OCI-M2 (cell line): ENCODE results near the gene RTL10.

Experiments used
- DNase-seq: peaks from one replicate; lab custom pipeline; 2025; ENCODE audit not compliant: unreplicated experiment; lab: John Stamatoyannopoulos, UW

The RTL10 gene

DNA sequence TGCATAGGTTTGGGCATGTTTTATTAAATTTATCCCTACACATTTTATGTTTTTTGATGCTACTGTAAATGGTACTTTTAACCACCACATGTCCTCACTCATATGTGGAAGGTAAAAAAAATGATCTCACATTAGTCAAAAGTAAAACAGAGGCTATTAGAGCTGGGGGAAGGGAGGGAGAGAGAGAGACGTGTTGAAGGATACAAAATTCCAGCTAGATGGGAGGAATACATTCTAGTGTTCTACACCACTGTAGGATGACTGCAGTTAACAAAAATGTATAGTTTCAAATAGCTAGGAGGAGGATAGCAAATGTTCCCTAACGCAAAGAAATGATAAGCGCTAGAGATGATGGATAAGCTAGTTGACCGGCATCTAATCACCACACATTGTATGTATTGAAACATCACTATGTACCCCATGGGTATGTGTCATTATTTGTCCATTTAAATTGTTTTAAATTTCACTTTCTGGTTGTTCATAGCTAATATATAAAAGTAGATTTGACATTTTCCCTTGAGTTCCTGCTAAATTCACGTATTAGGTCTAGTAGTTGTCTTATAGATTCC lies 9.9 kb upstream of the RTL10 start:
- no peak for DNase-seq

DNA sequence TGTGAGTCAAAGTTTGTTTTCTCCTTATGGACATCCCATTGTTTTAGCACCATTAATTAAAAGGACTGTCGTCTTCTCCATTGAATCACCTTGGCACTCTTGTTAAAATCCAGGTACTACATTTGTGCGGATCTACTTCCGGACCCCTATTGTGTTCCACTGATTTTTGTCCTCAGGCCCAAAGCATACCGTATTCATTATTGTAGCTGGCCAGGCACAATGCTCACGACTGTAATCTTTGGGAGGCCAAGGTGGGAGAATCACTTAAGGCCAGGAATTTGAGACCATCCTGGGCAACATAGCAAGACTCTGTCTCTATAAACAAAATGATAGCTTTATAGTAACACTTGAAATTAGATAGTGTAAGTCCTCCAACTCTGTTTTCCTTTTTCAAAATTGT lies 8.9 kb upstream of the RTL10 start:
- DNase-seq = no peak

DNA sequence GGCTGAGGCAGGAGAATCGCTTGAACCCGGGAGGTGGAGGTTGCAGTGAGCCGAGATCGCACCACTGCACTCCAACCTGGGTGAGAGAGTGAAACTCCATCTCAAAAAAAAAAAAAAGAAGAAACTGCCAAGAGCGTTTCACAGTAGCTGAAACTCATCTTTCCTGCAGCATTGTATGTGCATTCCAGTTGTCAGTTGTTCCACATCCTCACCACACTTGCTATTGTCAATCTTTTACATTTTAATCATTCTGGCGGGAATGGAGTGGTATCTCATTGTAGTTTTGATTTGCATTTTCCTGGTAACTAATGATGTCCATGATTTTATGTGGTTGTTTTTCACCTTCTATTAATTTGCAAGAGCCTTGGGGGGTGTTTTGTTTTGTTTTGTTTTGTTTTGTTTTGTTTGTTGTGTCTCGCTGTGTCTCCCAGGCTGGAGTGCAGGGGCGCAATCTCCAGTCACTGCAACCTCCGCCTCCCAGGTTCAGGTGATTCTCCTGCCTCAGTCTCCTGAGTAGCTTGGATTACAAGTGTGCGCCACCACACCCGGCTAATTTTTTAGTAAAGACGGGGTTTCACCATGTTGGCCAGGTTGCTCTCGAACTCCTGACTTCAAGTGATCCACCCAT lies 8.1 kb upstream of the RTL10 start:
- DNase-seq = no peak

DNA sequence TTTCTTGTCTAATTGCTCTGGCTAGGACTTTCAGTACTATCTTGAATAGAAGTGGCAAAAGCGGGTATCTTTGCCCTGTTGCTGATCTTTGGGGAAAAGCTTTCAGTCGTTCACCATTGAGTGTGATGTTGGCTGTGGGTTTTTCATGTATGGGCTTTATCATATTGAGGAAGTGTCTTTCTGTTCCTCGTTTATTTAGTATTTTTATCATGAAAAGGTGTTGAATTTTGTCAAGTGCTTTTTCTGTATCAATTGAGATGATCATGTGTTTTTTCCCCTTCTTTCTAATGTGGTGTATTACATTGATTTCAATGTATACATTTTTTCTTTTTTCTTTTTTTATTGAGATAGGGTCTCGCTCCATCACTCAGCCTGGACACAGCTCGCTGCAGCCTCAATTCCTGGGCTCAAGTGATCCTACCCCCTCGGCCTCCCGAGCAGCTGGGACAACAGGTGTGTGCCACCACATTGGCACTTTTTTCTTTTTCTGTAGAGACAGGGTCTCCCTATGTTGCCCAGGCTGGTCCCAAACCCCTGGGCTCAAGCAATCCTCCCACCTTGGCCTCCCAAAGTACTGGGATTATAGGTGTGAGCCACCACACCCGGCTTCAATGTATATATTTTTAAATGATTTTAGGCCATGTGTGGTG lies 5.3 kb upstream of the RTL10 start:
- no peak for DNase-seq

DNA sequence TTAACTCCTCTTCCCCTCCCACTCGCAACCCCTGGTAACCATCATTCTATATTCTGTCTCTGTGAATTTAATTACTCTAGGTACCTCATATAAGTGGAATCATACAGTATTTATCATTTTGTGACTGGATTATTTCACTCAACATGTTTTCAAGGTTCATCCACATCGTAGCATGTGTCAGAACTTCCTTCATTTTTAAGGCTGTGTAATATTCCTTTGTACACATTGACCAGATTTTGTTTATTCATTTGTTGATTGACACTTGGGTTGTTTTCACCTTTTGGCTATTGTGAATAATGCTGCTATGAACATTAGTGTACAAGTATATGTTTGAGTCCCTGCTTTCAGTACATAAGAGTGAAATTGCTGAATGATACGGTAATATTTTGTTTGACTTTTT lies 2.7 kb upstream of the RTL10 start:
- no peak for DNase-seq

DNA sequence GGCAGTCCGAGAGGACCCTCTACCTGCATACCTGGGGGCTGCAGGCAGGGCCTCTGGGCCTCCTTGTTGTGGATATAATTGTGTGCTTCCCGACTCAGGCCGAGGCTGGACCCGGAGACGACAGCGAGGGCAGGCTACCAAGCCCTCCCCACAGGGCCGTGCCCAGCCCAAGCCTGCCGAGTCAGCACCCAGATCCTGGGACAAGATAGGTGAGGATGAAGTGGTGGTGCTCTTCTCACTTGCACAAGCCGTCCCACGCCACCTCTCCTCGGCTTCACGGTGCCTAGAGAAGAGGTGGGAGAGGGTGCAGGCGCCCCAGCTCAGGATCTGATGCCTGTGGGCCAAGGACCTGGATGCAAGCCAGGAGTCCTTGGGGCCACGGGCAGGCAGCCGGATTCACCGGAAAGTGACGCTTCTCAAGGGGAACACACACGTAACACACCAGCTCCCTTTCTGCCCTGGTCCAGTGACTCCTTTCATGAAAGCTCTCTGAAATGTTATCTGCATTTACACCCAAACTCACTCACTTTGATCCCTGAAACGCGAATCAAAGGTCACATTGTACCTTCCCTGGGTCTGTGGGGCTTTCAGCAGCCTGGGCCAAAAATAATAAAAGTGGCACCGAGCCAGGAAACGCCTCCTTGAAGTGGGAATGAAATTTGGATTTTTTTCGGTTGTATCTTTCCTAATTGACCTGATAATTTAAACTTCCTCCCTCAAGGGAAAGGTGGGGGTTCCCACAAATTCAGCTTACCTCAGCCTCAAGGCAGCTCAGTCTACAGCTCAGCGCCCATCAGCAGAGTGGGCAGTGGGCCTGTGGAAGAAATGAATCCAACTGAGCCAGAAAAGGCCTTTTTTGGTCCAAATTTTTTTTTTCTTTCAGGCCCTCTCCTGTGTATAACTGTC lies 1.1 kb upstream of the RTL10 start:
- DNase-seq = no peak

DNA sequence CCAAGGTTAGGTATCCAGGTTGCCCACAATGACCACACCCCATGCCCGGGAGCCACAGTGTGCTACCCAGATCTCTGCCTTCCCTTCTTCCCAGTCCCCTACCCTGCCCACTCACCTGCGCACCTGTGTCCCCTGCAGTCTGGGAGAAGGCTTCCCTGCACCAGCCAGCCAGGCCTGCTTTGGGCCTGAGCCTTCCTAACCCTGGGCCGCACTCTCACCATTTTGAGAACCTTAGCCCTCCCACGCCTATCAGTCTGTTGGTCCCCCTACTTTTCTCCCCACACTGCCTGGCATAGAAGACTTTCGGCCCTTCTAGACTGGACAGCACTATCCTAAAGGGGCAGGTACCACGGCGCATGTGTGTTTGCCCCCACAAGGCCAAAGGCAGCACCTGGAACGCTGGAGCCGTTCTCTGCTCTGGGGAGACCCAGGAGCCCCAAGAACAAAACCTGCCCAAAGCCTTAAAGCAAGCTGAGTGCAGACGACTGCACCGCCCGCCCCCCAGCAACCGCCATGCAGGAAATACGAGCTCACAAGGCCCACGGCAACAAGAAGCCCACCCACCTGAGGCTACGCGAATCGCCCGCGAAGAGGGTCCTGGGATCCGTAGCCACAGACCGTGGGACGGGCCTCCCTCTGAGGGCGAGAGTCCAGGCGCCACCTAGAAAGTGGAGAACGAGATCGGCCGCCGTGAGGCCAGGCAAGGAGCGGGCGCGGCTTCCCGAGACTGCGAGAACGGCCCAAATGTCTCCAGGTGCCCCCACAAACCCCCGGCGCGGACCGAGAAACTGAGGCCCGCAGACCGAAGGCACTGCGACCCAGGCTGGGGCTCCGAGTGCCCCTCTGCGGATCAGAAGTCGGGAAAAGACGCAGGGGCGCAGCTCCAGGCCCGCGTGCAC lies 546 bp downstream of the RTL10 start:
- DNase-seq = no peak

DNA sequence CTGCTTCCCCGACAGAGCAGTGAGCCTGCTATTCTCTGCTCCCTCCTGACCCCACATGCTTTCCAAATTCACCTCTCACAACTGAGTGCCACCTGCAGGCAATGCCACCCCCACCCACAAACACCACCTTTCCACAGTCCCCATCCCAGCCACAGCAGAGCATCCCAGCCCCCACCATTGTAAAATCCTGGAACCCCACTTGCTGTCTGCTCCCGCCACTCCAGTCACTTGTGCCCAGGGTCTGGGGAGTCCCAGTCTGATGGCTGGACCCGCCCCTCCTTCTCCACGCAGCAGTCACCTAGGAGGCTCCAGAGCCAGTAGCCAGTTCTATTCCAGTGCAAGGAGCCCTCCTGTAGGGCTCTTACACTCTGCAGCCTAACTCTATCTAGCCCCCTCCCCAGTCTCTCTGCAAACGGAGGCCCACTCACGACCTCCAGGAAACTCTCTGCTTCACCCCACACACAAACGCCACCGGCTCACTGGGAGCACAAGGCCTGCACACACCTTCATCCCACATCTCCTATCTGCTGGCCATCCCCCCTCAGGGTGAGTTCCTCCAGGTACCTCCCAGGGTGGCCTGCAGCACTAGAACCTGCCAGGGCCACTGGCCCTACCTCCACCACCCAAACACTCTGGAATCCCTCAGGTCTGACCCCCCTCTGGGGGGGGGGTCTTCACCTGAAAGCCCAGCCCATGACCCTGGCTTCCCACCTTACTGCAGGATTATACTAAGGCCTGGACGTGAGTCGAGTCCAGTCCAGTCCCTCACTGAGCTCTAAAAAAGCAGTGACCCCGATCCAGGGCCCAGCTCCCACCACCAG lies 1.4 kb downstream of the RTL10 start:
- no peak for DNase-seq

DNA sequence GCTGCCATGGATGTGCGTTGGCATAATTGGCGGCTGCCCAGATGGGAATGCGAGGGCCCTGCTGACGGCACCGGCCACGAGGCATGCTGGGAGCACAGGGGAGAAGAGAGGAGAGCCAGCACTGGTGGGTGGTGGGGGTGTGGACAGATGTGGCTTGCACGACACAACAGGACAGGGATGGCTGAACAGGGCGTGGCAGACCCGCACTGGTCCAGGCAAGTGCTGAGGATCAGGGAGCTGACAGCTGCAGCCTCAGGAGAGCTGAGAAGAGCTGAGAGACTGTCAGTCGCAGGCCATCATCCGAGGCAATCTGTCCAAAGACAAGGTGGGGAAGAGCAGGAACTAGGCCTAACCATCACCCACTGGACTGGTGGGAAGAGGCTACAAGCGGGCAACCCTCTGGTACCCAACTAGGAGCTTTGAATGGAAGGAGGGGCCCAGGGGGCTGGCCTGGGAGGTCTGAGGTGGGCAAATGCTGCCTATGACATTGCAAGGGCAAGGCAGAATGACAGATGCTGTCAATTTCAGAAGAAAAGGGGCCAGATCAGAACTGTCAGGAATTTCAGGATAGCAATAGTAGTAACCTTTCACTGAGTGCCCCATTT lies 2.4 kb downstream of the RTL10 start:
- no peak for DNase-seq

DNA sequence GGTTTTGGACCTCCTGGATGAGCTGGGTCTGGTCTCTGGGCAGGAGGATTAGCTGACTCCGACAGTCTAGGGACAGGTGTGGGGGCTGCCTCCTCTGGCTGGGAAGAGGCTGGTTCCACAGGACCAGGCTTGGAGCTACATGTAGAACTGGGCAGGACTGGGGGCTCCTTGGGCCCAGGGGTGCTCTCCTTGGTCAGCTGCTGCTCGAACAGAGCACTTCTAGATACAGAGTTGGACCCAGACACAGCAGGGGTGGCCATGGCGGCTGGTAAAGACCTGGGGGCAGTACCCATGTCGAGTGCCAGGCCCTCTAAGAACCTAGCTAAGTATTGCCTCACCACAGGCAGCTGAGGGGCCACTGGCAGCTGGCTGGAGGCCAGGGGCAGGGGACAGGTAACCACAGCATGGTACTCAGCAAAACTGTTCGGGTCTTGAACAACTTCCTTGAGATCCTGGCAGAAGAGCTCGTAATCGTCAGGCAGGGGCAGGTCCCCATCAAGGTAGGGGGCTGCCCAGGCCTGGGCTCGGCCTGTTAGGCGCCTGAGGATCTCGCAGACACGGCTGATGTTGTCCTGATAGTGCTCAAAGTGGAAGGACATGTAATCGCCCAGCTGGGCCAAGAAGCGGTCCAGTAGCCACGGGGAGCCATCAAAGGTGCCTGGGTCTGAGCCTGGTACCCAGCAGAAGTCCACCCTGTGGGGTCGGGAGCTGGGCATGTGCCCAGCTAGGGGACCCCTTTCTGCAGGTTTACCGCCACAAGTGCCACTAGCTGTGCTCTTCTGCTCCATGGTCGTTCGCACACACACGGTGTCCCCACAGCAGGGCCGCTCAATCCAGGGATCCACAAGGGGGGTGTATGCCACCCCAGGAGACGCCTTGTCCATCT lies 3.1 kb downstream of the RTL10 start:
- no peak for DNase-seq

DNA sequence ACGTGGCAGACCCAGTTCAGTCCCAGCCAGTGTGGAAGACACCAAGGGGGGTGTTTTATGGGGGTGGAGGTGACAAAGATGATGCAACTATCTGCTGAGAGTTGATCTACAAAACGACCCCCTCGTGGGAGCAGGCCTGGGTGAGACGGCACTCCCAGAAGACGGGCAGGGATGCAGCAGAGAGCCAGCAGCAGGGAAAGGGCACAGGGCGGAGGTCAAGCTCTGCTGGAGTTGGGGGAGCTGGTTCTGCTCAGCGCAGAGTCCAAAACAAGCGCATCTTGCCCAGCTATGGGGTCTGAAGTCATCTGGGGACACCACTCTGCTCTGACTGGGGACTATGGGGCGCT lies 3.9 kb downstream of the RTL10 start:
- DNase-seq = no peak

DNA sequence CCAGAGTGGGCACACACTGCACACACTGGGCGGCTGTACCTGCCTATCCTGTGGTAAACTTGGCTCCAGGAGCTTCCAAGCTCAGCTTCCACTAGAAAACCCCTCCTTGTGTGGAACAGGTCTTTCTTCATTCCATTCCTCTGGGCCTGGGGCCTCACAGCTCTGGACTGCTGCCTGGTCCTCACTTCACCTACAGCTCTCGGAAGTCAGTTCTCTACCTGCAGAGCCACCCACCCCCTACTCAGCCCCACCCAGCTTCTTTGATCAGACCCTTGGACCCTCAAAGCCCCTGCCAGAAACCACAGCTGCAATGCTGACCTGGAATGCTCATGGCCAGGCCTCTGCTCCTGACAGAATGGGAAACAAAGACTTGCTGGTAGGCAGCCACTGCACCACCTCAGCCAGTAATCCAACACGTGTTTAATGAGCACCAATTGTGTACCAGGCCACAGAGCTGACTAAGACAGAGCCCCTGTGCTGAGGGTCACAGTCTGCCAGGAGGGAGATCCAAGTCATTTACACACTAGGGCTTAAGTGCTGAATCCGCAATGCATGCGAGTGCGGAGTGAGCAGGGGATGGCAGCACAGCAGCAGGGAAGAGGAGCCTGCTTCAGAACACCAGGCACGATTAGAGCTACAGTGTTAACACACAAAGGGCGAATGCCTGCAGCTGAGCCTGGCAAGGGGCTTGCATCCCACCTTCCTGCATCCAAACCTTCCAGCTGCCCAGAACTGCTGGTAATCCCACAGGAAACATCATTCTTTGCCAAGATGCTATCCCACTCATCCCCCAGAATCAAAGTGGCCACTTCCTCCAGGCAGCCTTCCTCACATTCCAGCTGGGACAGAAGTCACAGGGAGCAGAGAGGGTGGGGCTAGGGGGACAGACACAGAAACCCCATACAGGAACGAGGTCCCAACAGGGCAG lies 4.6 kb downstream of the RTL10 start:
- no peak for DNase-seq

DNA sequence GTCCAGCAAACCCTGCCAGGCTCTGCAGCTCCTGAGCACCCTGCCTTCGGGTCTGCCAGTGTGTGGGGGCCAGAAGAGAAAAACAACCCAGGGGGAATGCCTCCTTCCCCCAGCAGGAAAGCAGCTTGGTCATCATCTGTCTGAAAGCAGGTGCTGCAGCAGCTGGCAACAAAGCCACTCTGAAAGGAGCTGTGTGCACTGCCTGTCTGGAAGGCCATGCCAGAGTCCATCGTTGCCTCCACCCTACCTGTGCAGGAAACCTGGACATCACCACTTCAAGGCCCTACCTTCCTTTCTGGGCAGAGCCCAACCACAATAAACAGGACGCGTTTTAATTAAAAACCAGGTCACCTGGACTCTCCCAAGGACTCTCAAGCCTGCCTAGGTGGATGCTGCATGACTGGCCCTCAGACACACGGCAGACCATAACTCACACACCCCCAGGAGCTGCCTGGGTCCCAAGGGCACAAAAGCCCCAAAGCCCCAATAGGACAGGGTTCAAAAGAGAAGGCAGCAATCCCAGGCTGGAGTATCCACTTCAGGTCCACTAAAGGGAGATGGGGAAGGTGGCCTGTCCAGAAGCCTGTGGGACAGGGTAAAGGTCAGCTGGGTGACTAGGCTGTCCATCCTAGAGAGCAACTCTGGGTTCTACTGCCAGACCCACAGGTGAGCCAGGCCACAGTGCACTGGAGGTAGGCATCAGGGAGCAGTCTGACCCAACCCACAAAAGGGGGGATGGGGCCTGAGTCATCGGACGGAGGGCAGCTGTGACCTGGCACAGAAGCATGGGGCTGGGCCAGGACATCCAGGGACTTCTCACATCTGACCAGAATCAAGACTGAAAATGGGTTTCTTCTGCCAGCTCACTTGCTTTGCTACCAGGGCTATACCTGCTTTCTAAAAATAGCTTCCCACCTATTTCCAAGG lies 6.1 kb downstream of the RTL10 start:
- no peak for DNase-seq

DNA sequence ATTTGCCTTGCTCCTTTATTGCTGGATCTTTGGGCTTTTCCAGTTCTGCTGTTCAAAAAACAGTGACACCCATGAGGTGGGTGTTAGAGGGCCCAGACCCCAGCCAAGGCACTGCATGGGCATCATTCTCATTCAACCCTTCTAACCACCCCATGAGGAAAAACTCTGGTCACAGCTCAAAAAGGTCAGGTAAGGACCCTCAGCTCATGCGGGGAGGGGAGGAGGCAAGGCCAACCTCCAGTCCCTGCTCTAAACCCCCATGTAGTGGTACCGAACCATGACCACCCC lies 7.4 kb downstream of the RTL10 start:
- no peak for DNase-seq

DNA sequence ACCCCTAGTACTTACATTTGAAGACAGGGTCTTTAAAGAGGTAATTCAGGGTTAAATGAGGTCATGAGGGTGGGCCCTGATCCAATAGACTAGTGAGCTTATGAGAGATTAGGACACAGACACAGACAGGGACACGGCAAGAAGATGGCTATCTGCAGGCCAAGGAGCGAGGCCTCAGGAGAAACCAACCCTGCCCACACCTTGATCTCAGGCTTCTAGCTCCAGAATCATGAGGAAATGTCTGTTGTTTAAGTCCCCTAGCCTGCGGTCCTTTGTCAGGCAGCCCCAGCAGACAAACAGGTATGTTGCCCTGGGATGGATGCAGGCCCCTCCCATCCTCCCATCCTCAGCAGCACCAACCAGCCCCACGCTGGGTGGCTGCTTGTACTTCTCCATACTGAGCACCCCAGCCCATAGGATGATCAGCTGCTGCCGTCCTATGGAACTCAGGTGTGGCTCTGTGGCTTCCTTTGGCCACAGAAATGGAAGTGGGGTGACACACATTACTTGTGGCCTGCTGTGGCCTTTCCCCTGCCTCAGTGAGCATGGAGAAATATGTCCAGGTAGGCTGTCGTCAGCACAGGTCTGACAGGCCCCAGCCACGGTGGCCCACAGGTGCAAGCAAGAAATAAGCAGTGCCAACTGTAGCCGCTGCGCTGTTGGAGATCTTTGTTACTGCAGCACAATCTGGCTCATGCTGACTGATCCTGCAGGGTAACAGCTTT lies 7.9 kb downstream of the RTL10 start:
- no peak for DNase-seq

DNA sequence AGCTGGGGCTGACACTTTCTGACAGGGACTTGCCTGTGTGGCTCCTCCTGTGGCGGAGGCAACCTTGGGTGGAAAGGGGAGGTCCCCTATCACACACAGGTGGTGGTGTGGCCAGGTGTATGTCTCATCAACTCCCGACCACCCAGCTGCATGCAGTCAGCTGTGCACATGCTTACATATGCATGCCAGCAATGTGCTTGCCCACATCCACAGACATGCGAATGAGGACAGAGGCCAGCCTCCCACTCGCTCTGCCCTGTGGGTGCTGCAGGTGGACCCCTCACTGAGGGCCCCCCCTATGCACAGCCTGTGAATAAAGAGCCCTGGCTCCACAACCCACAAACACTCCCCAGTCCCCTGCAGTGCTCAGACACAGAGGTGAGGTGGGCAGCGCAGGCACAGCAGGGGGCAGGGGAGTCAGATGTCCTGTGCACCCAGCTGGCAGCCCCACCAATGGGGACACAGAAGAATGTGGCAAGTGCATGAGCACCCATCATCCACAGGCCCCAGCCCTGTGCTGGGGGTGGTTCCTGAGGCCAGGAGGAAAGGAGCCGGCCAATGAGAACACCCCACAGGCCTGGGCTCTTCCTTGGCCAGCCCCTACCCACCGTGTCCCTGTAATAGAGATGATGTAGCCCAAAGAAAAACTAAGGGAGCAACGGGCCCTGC lies 9.5 kb downstream of the RTL10 start:
- no peak for DNase-seq
